Measurements from ENCODE around the gene ACY1.

The ACY1 gene

GRCh38 chr3:52021489-52022268, 38.3 kb downstream of the ACY1 start:
- Histone ChIP-seq H3K9me3 (ENCODE audit: control insufficient read depth, insufficient read depth, low read depth, low read length) (no peaks in the 10 kb centered on the region), H3K36me3 (ENCODE audit: control insufficient read depth in 2 of 2, insufficient read depth in 1 of 2, low read length in 2 of 2) (no peaks in the 10 kb centered on the region), H3K4me3 (ENCODE audit: low read depth, low read length) (no peak overlapping the region), H3K27ac (ENCODE audit: extremely low read depth, low read depth, low read length) (0 out of 2 replicates have a peak overlapping the region, but pooled peaks have one; percentile 24), H3K4me1 (ENCODE audit: control insufficient read depth, insufficient read depth, low read length) (peaks cover 5% of the 10 kb centered on the region)
- ChIA-PET CTCF (no interaction called here), POLR2A (interaction anchor here (0.9 to 1.3 kb wide), 2 partner anchors 25 to 29 kb away, joined by 3 read pairs; no protein-coding TSS in a partner anchor)
- TF ChIP-seq ZNF664 (tag by site-specific recombination; IDR thresholded peaks at IDR 0.05): no peak
- no peak for TF ChIP-seq ZNF513 (tag by site-specific recombination; IDR thresholded peaks at IDR 0.05)
- no peak for TF ChIP-seq ZNF24 (tag by site-specific recombination; IDR thresholded peaks at IDR 0.05)
- TF ChIP-seq ZNF335 (tag by site-specific recombination; conservative IDR thresholded peaks at IDR 0.05): no peak
- TF ChIP-seq GLIS2 (tag by site-specific recombination; IDR thresholded peaks at IDR 0.05): peak; percentile 22; the same call in 1 of the 2 replicates
- TF ChIP-seq ZSCAN18 (tag by site-specific recombination; IDR thresholded peaks at IDR 0.05): no peak
- TF ChIP-seq ZBTB48 (tag by site-specific recombination; IDR thresholded peaks at IDR 0.05): peak; percentile 45; the same call in 1 of the 2 replicates
- TF ChIP-seq ZNF776 (tag by site-specific recombination; IDR thresholded peaks at IDR 0.05; ENCODE audit: borderline replicate concordance): no peak
- TF ChIP-seq PBX3 (CRISPR knock-in tag; IDR thresholded peaks at IDR 0.05): no peak
- no peak for TF ChIP-seq ZNF654 (tag by site-specific recombination; IDR thresholded peaks at IDR 0.05; ENCODE audit: low read depth)
- TF ChIP-seq ZNF174 (tag by site-specific recombination; IDR thresholded peaks at IDR 0.05): no peak
- TF ChIP-seq ZBTB21 (tag by site-specific recombination; IDR thresholded peaks at IDR 0.05): no peak
- TF ChIP-seq PRDM6 (tag by site-specific recombination; IDR thresholded peaks at IDR 0.05): no peak
- no peak for TF ChIP-seq ZNF830 (tag by site-specific recombination; IDR thresholded peaks at IDR 0.05; ENCODE audit: low read depth)
- no peak for TF ChIP-seq SP7 (tag by site-specific recombination; IDR thresholded peaks at IDR 0.05)
- TF ChIP-seq ZBTB10 (tag by site-specific recombination; IDR thresholded peaks at IDR 0.05): no peak
- TF ChIP-seq ZNF10 (tag by site-specific recombination; IDR thresholded peaks at IDR 0.05): no peak
- peak; percentile 42; the same call in 1 of the 2 replicates for TF ChIP-seq ZNF398 (tag by site-specific recombination; IDR thresholded peaks at IDR 0.05)
- TF ChIP-seq GLI4 (tag by site-specific recombination; IDR thresholded peaks at IDR 0.05): no peak
- TF ChIP-seq ZNF155 (tag by site-specific recombination; IDR thresholded peaks at IDR 0.05): no peak
- TF ChIP-seq ZNF133 (tag by site-specific recombination; IDR thresholded peaks at IDR 0.05): no peak
- TF ChIP-seq ZNF266 (tag by site-specific recombination; IDR thresholded peaks at IDR 0.05; ENCODE audit: low read depth): no peak
- TF ChIP-seq ZNF521 (tag by site-specific recombination; IDR thresholded peaks at IDR 0.05): no peak
- TF ChIP-seq WT1 (tag by site-specific recombination; IDR thresholded peaks at IDR 0.05): no peak
- no peak for TF ChIP-seq IKZF3 (tag by site-specific recombination; IDR thresholded peaks at IDR 0.05)

Measured in HEK293 (cell line).